GM12878 (cell line): Measurements from ENCODE around the gene DCDC2. TPM values are rescaled to one million over a fixed set of nuclear protein-coding genes. Genes with fewer than 3 reads are reported as not detected.

ENCODE experiments used
- ATAC-seq: fragments of 200-7000 bp; cut with Tn5 transposase; 3 replicates; pipeline ENCODE4 v1.9.1; 2020; ENCODE audit warnings: mild to moderate bottlenecking, moderate library complexity
- BruUV-seq: library from RNA; stranded (reverse); fragments of 400-500 nt; replicated peaks from 2 replicates; lab custom pipeline; 2021; lab: Mats Ljungman, UMichigan
- CTCF ChIA-PET: fragments of 300-600 bp; sonication (Branson Sonifier 250); formaldehyde crosslinking; extraction: SDS; loops from one replicate; lab custom pipeline; 2021; ENCODE audit warnings: inconsistent platforms; lab: Yijun Ruan, JAX
- POLR2A ChIA-PET: fragments of 350-600 bp; formaldehyde crosslinking; extraction: SDS; loops from one replicate; lab custom pipeline; 2021; ENCODE audit warnings: inconsistent platforms; lab: Charles Lee
- RAD21 ChIA-PET: fragments of 300-600 bp; sonication (Branson Sonifier 250); formaldehyde crosslinking; loops from one replicate; lab custom pipeline; 2023; ENCODE audit warnings: antibody characterized with exemption; ENCODE audit not compliant: unreplicated experiment; lab: Charles Lee
- SMC1A ChIA-PET: fragments of 300-600 bp; sonication (Branson Sonifier 250); formaldehyde crosslinking; loops from one replicate; lab custom pipeline; 2023; ENCODE audit not compliant: unreplicated experiment, uncharacterized antibody; lab: Charles Lee
- DNase-seq: peaks from one replicate; pipeline ENCODE4 v3.0.0-alpha.2; 2011; ENCODE audit warnings: low read depth, low spot score
- FAIRE-seq: peaks from 3 replicates; lab custom pipeline; 2011; peaks lifted over from hg19 to GRCh38; lab: Jason Lieb, UNC
- H2AFZ ChIP-seq: 2 replicates; pipeline ENCODE4 v1.6.0; 2011; ENCODE audit warnings: low read depth, low read length, control low read depth; ENCODE audit not compliant: control insufficient read depth
- H3K27ac ChIP-seq: 2 replicates; pipeline ENCODE4 v1.5.1; 2011; ENCODE audit warnings: control low read depth; ENCODE audit not compliant: control insufficient read depth, insufficient read depth
- H3K27me3 ChIP-seq, 2 experiments: replicated peaks in 1 of 2; 2 replicates each; pipeline versions ENCODE4 v1.6.0 to v1.6.1; 2011; ENCODE audit warnings: low read length in 1 of 2; ENCODE audit not compliant: control insufficient read depth in 2 of 2, insufficient read depth in 2 of 2
- H3K36me3 ChIP-seq, 2 experiments: 2 replicates each; pipeline ENCODE4 v1.5.1; 2011; ENCODE audit warnings: low read length in 1 of 2; ENCODE audit not compliant: control insufficient read depth in 2 of 2, insufficient read depth in 2 of 2
- H3K4me1 ChIP-seq: 2 replicates; pipeline ENCODE4 v1.6.1; 2011; ENCODE audit warnings: mild to moderate bottlenecking, low read length, moderate library complexity, mixed read lengths; ENCODE audit not compliant: control insufficient read depth, insufficient read depth
- H3K4me2 ChIP-seq: 2 replicates; pipeline ENCODE4 v1.6.0; 2011; ENCODE audit warnings: control low read depth; ENCODE audit not compliant: control insufficient read depth, insufficient read depth
- H3K4me3 ChIP-seq: fragments of 200-600 bp; sonication (generic); 2 replicates; pipeline ENCODE4 v1.5.1; 2016
- H3K79me2 ChIP-seq: 2 replicates; pipeline ENCODE4 v1.6.0; 2011; ENCODE audit warnings: low read length; ENCODE audit not compliant: control insufficient read depth, insufficient read depth
- H3K9ac ChIP-seq: 2 replicates; pipeline ENCODE4 v1.8.0; 2011; ENCODE audit warnings: low read length, control low read depth, mixed read lengths; ENCODE audit not compliant: control insufficient read depth, insufficient read depth
- H3K9me3 ChIP-seq: replicated peaks from 3 replicates; pipeline ENCODE4 v1.5.1; 2011; ENCODE audit warnings: mild to moderate bottlenecking, low read length; ENCODE audit not compliant: control insufficient read depth, insufficient read depth
- H4K20me1 ChIP-seq: 2 replicates; pipeline ENCODE4 v1.6.0; 2011; ENCODE audit not compliant: control insufficient read depth, insufficient read depth
- FOXK2 ChIP-seq: fragments of 450-650 bp; IDR thresholded peaks from 2 replicates; pipeline ENCODE4 v1.6.1; 2017; ENCODE audit warnings: mild to moderate bottlenecking, moderate library complexity
- GATAD2B ChIP-seq: fragments of 450-650 bp; conservative IDR thresholded peaks from 2 replicates; pipeline ENCODE4 v1.6.1; 2017; ENCODE audit warnings: low read depth, mild to moderate bottlenecking, moderate library complexity
- MEF2A ChIP-seq: IDR thresholded peaks from 2 replicates; pipeline ENCODE4 v1.6.1; 2011; ENCODE audit warnings: low read depth, mild to moderate bottlenecking, low read length, moderate library complexity; ENCODE audit not compliant: insufficient read depth
- MXI1 ChIP-seq: fragments of 150-350 bp; IDR thresholded peaks from 2 replicates; pipeline ENCODE4 v1.6.1; 2011; ENCODE audit warnings: low read depth, mild to moderate bottlenecking, inconsistent platforms, low read length, improper control_type of control experiment
- NFXL1 ChIP-seq: fragments of 450-650 bp; IDR thresholded peaks from 2 replicates; pipeline ENCODE4 v1.6.1; 2017; ENCODE audit warnings: antibody characterized with exemption, mild to moderate bottlenecking, borderline replicate concordance
- NFYB ChIP-seq: IDR thresholded peaks from 2 replicates; pipeline ENCODE4 v1.6.1; 2011; ENCODE audit warnings: low read depth, mild to moderate bottlenecking, low read length, improper control_type of control experiment, moderate library complexity; ENCODE audit not compliant: insufficient read depth
- RCOR1 ChIP-seq: conservative IDR thresholded peaks from 2 replicates; pipeline ENCODE4 v1.6.1; 2012; ENCODE audit warnings: low read depth, low read length, improper control_type of control experiment
- RELA ChIP-seq: fragments of 450-650 bp; IDR thresholded peaks from 2 replicates; pipeline ENCODE4 v1.8.0; 2014; ENCODE audit warnings: borderline replicate concordance; ENCODE audit not compliant: partially characterized antibody
- RFX5 ChIP-seq: IDR thresholded peaks from 2 replicates; pipeline ENCODE4 v1.6.1; 2011; ENCODE audit warnings: low read depth, low read length, improper control_type of control experiment
- SIN3A ChIP-seq: IDR thresholded peaks from 2 replicates; pipeline ENCODE4 v1.6.1; 2012; ENCODE audit warnings: low read depth, low read length, improper control_type of control experiment
- SMAD5 ChIP-seq: IDR thresholded peaks from 2 replicates; pipeline ENCODE4 v1.6.1; 2016; ENCODE audit warnings: antibody characterized with exemption, low read depth
- YBX1 ChIP-seq: fragments of 450-650 bp; IDR thresholded peaks from 2 replicates; pipeline ENCODE4 v1.6.1; 2016; ENCODE audit warnings: antibody characterized with exemption
- ZNF384 ChIP-seq: IDR thresholded peaks from 2 replicates; pipeline ENCODE4 v1.6.1; 2012; ENCODE audit warnings: low read depth, mild to moderate bottlenecking, low read length, improper control_type of control experiment, borderline replicate concordance
- WGBS: methylation state at CpG from one replicate; pipeline ENCODE4 v1.1.6; 2016; ENCODE audit warnings: low lambda C conversion rate; ENCODE audit not compliant: insufficient replicate concordance, insufficient coverage; ENCODE audit errors: missing lambda C conversion rate; 5-methylcytosine and 5-hydroxymethylcytosine counted together
- in situ Hi-C: fragments of 300-500 bp; cut with MboI; formaldehyde crosslinking; loops from 9 replicates; pipeline ENCODE4 v1.14.3; 2018; ENCODE audit warnings: mixed read lengths
- intact Hi-C: fragments of 100-400 bp; cut with micrococcal nuclease; formaldehyde crosslinking; loops from one replicate; pipeline ENCODE4 v1.14.2; 2022; ENCODE audit not compliant: unreplicated experiment
- polyA plus RNA-seq, 11 experiments: library from polyadenylated mRNA; depleted of rRNA in 4 of 11; unstranded in 6 of 11; stranded (reverse) in 5 of 11; fragments of >200 nt; fragmentation: Nextera tagmentation in 4 of 11; fragmentation: Illumina TruSeq in 1 of 11; extraction: Ambion mirVana in 4 of 11; extraction: Trizol in 1 of 11; gene quantifications; 1 replicate in 1 of 11; 2 replicates in 10 of 11; pipeline versions ENCODE4 v1.2.1 to v1.2.3, GENCODE V29; 2011 to 2016; ENCODE audit warnings: inconsistent platforms in 2 of 11, missing spikeins in 2 of 11, low read depth in 1 of 11
- total RNA-seq, 4 experiments: library from RNA; depleted of rRNA in 3 of 4; stranded (reverse); fragments of >200 nt in 3 of 4; fragmentation: Illumina TruSeq in 1 of 4; extraction: Trizol in 1 of 4; gene quantifications; 2 replicates each; pipeline versions ENCODE4 v1.2.1 to v1.2.3, GENCODE V29; 2013 to 2021
- TF ChIP-seq, protein P1 (sequence below), 3 experiments: IDR thresholded peaks in 2 of 3; conservative IDR thresholded peaks in 1 of 3; 2 replicates each; pipeline ENCODE4 v1.5.1; 2011; ENCODE audit warnings: low read depth in 3 of 3, low read length in 3 of 3, mild to moderate bottlenecking in 3 of 3, control low read depth in 2 of 3, moderate library complexity in 2 of 3, inconsistent platforms in 1 of 3, mixed read lengths in 1 of 3; ENCODE audit not compliant: control insufficient read depth in 2 of 3, insufficient read depth in 1 of 3; ENCODE audit errors: extremely low read depth in 1 of 3
- TF ChIP-seq, protein P2 (sequence below): fragments of 150-350 bp; IDR thresholded peaks from 2 replicates; pipeline ENCODE4 v1.6.1; 2016; ENCODE audit warnings: low read depth, low read length
- TF ChIP-seq, protein P3 (sequence below): IDR thresholded peaks from 2 replicates; pipeline ENCODE4 v1.6.1; 2011; ENCODE audit warnings: borderline replicate concordance, low read depth, mild to moderate bottlenecking, moderate library complexity, mixed read lengths, low read length; ENCODE audit not compliant: insufficient read depth; ENCODE audit errors: extremely low read length
- TF ChIP-seq, protein P4 (sequence below): IDR thresholded peaks from 2 replicates; pipeline ENCODE4 v1.6.1; 2012; ENCODE audit warnings: low read length, inconsistent platforms

DCDC2 gene
- total and polyA plus RNA-seq, 10 of the 15 experiments (the other 5 are each of a cell fraction or from before 2014, with no cell fraction given): under 0.01 to 0.03 TPM; not detected in 8

DNA sequence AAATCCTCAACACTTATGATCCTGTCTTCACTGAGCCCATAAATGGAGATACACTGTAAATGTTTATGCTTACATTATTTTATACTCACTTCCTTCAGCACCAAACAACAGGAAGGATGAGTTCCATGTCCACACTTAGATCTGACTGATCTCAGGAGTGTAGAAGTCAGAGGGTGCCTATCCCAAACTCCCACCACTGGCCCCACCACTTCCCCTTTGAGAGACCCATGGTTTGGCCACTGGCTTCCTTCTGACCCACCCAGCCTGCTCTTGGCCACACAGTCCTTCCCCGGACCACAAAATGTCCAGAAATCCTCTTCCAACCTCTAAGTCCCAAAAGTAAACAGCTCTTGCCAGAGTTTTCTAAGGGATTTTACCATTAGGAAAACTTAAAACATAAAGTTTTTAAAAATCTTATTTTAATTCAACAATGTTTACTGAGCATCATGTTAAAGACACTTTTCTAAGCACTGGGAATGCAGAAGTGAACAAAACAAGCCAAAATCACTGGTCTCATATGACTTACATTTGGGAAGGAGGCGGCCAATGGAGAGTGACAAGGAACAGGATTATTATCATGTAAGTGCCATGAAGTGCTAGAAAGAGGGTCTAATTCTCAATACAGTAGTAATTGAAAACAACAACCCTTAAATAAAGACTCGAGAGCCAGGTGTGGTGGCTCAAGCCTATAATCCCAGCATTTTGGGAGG, 128.0 kb downstream of the DCDC2 start:
- FAIRE-seq: no peak
- peaks cover 0 to 2% of the 10 kb centered on the region in 2 experiments; a peak in 1 of 4 replicates for H3K27me3 ChIP-seq
- intact Hi-C loops (no loop called here), in situ Hi-C loops (no loop called here)
- ChIA-PET CTCF (no interaction called here), SMC1A (no interaction called here), POLR2A (no interaction called here), RAD21 (no interaction called here)
- no peaks in the 10 kb centered on the region for H4K20me1 ChIP-seq
- TF ChIP-seq GATAD2B: no peak
- TF ChIP-seq, protein P1, sequence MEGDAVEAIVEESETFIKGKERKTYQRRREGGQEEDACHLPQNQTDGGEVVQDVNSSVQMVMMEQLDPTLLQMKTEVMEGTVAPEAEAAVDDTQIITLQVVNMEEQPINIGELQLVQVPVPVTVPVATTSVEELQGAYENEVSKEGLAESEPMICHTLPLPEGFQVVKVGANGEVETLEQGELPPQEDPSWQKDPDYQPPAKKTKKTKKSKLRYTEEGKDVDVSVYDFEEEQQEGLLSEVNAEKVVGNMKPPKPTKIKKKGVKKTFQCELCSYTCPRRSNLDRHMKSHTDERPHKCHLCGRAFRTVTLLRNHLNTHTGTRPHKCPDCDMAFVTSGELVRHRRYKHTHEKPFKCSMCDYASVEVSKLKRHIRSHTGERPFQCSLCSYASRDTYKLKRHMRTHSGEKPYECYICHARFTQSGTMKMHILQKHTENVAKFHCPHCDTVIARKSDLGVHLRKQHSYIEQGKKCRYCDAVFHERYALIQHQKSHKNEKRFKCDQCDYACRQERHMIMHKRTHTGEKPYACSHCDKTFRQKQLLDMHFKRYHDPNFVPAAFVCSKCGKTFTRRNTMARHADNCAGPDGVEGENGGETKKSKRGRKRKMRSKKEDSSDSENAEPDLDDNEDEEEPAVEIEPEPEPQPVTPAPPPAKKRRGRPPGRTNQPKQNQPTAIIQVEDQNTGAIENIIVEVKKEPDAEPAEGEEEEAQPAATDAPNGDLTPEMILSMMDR (IDR thresholded peaks at IDR 0.05 in 2 of 3, conservative IDR thresholded peaks at IDR 0.05 in 1 of 3; ENCODE audit: control insufficient read depth in 2 of 3, extremely low read depth in 1 of 3, insufficient read depth in 1 of 3, low read depth in 3 of 3, low read length in 3 of 3): no peak
- TF ChIP-seq, protein P2, sequence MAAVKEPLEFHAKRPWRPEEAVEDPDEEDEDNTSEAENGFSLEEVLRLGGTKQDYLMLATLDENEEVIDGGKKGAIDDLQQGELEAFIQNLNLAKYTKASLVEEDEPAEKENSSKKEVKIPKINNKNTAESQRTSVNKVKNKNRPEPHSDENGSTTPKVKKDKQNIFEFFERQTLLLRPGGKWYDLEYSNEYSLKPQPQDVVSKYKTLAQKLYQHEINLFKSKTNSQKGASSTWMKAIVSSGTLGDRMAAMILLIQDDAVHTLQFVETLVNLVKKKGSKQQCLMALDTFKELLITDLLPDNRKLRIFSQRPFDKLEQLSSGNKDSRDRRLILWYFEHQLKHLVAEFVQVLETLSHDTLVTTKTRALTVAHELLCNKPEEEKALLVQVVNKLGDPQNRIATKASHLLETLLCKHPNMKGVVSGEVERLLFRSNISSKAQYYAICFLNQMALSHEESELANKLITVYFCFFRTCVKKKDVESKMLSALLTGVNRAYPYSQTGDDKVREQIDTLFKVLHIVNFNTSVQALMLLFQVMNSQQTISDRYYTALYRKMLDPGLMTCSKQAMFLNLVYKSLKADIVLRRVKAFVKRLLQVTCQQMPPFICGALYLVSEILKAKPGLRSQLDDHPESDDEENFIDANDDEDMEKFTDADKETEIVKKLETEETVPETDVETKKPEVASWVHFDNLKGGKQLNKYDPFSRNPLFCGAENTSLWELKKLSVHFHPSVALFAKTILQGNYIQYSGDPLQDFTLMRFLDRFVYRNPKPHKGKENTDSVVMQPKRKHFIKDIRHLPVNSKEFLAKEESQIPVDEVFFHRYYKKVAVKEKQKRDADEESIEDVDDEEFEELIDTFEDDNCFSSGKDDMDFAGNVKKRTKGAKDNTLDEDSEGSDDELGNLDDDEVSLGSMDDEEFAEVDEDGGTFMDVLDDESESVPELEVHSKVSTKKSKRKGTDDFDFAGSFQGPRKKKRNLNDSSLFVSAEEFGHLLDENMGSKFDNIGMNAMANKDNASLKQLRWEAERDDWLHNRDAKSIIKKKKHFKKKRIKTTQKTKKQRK: no peak
- TF ChIP-seq FOXK2: no peak
- TF ChIP-seq MXI1: no peak
- no peak for TF ChIP-seq RELA
- no peak for TF ChIP-seq SIN3A
- TF ChIP-seq NFXL1: no peak
- TF ChIP-seq ZNF384: no peak
- no peak for TF ChIP-seq RCOR1
- no peak for TF ChIP-seq RFX5
- TF ChIP-seq YBX1: no peak
- no peak for TF ChIP-seq NFYB
- TF ChIP-seq, protein P3, sequence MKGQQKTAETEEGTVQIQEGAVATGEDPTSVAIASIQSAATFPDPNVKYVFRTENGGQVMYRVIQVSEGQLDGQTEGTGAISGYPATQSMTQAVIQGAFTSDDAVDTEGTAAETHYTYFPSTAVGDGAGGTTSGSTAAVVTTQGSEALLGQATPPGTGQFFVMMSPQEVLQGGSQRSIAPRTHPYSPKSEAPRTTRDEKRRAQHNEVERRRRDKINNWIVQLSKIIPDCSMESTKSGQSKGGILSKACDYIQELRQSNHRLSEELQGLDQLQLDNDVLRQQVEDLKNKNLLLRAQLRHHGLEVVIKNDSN: no peak
- TF ChIP-seq SMAD5: no peak
- TF ChIP-seq, protein P4, sequence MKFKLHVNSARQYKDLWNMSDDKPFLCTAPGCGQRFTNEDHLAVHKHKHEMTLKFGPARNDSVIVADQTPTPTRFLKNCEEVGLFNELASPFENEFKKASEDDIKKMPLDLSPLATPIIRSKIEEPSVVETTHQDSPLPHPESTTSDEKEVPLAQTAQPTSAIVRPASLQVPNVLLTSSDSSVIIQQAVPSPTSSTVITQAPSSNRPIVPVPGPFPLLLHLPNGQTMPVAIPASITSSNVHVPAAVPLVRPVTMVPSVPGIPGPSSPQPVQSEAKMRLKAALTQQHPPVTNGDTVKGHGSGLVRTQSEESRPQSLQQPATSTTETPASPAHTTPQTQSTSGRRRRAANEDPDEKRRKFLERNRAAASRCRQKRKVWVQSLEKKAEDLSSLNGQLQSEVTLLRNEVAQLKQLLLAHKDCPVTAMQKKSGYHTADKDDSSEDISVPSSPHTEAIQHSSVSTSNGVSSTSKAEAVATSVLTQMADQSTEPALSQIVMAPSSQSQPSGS: no peak
- TF ChIP-seq MEF2A: no peak
- no peak overlapping the region for H2AFZ ChIP-seq
- H3K4me2 ChIP-seq: no peak overlapping the region
- no peak overlapping the region for H3K27ac ChIP-seq
- WGBS: 23% methylated on average over 3 of the region's 3 CpGs
- ATAC-seq: no peak
- no TSS peak for BruUV-seq
- no peak overlapping the region for H3K9ac ChIP-seq
- DNase-seq: no peak
- no peaks in the 10 kb centered on the region for H3K36me3 ChIP-seq
- no peaks in the 10 kb centered on the region for H3K9me3 ChIP-seq
- H3K79me2 ChIP-seq: no peaks in the 10 kb centered on the region
- no peaks in the 10 kb centered on the region for H3K4me1 ChIP-seq
- no peak overlapping the region for H3K4me3 ChIP-seq
